ENCODE measurements around the gene TFF1. TPM values are rescaled to one million over a fixed set of nuclear protein-coding genes. Genes with fewer than 3 reads are reported as not detected.

Gene TFF1
- total RNA-seq (2012; rRNA removed) (not detected in 2 replicates), polyA plus RNA-seq (2012; rRNA removed) (not detected in 2 replicates), Bru-seq, nascent RNA (percentile 30 among the genes with signal in this experiment), BruChase-seq, experiment 1, labeled RNA remaining after a 6-hour chase (percentile 27 among the genes with signal in this experiment), BruChase-seq, experiment 2, labeled RNA remaining after a 2-hour chase (percentile 28 among the genes with signal in this experiment)
- not detected in 2 replicates for polyA plus RNA-seq (2012; cell fraction: cytosol; rRNA removed)
- not detected in 2 replicates for polyA plus RNA-seq (2012; cell fraction: nucleus; rRNA removed; ENCODE audit: low replicate concordance)
- long read RNA-seq: 0 reads

GRCh38 chr21:42366292-42367010, at the start of gene TFF1:
Gene TFF1, minus strand, starts transcription at chr21:42366535. Its CDS starts 40 bp downstream, at chr21:42366495.
- CTCF ChIA-PET: interaction anchor here (0.7 to 0.8 kb wide), 2 partner anchors 9 to 15 kb away, joined by 3 read pairs; no protein-coding TSS in a partner anchor
- no peak for ATAC-seq (ENCODE audit: low read depth)

More at GRCh38 chr21:42366292-42367010, at the start of gene TFF1:
- no peak within 1 kb of the TSS for H2BK20ac ChIP-seq (ENCODE audit: low read depth, low read length)
- H3K56ac ChIP-seq (ENCODE audit: extremely low read depth, insufficient read depth, low read length): no peak within 1 kb of the TSS
- 76% methylated on average over 10 of the region's 19 CpGs; no CpG with 5 or more reads in 1 of the 2 experiments for WGBS, 2 experiments (ENCODE audit: extremely low coverage in 2 of 2, insufficient read length in 1 of 2)
- peaks cover 15% of the 10 kb centered on the region; the same call in 1 of the 2 replicates for H3K27me3 ChIP-seq (ENCODE audit: control insufficient read depth, insufficient read depth, low read length)
- H3K9ac ChIP-seq (ENCODE audit: low read depth, low read length): no peak within 1 kb of the TSS
- peak; percentile 10 for DNase-seq
- H4K5ac ChIP-seq (ENCODE audit: low read depth, low read length): no peak within 1 kb of the TSS
- no peaks in the 10 kb centered on the region for H3K79me1 ChIP-seq (ENCODE audit: low read depth in 1 of 2, low read length in 2 of 2)
- intact Hi-C loops (cut with micrococcal nuclease): no loop called here
- TF ChIP-seq CHD1 (IDR thresholded peaks at IDR 0.05; ENCODE audit: low read depth, low read length) (no peak), BHLHE40 (IDR thresholded peaks at IDR 0.05; ENCODE audit: low read depth, low read length) (no peak)
- no peak within 1 kb of the TSS for H3K18ac ChIP-seq (ENCODE audit: low read depth, low read length)
- no peaks in the 10 kb centered on the region for H3K9me3 ChIP-seq (ENCODE audit: control insufficient read depth, insufficient read depth, low read length)
- no peaks in the 10 kb centered on the region for H3K4me1 ChIP-seq (ENCODE audit: control insufficient read depth, insufficient read depth, low read length)
- no peak within 1 kb of the TSS for H3K23ac ChIP-seq (ENCODE audit: low read depth, low read length)
- dilution Hi-C loops (cut with HindIII; ENCODE audit: low sequenced_read_pairs, unreplicated experiment): no loop called here
- H2AFZ ChIP-seq (replicated peaks; ENCODE audit: low read length, poor library complexity): no peak within 1 kb of the TSS
- no peak within 1 kb of the TSS for H3K14ac ChIP-seq (replicated peaks; ENCODE audit: low read depth, low read length)
- no peak within 1 kb of the TSS for H3K4me3 ChIP-seq (ENCODE audit: insufficient read depth, low read depth, low read length)
- H3K4me2 ChIP-seq (ENCODE audit: low read depth, low read length): no peak within 1 kb of the TSS
- no peak within 1 kb of the TSS for H3K27ac ChIP-seq (ENCODE audit: insufficient read depth, low read length)
- no peak within 1 kb of the TSS for H2BK15ac ChIP-seq (ENCODE audit: low read depth, low read length)
- H2AK9ac ChIP-seq (replicated peaks; ENCODE audit: low read depth, low read length, poor library complexity): no peak within 1 kb of the TSS
- no peak within 1 kb of the TSS for H2BK5ac ChIP-seq (ENCODE audit: low read depth, low read length, poor library complexity, severe bottlenecking)
- no peaks in the 10 kb centered on the region for H3K36me3 ChIP-seq (ENCODE audit: control insufficient read depth, insufficient read depth, low read length)
- H4K91ac ChIP-seq (ENCODE audit: insufficient read depth, low read depth, low read length): no peak within 1 kb of the TSS
- no peak within 1 kb of the TSS for H2BK120ac ChIP-seq (ENCODE audit: low read depth, low read length)
- in situ Hi-C loops (cut with MboI; ENCODE audit: low sequenced_read_pairs): no loop called here
- H3K4ac ChIP-seq (ENCODE audit: low read depth, low read length): no peak within 1 kb of the TSS
- BruUV-seq (replicated peaks): no TSS peak
- H2AK5ac ChIP-seq (ENCODE audit: low read depth, low read length): no peak within 1 kb of the TSS
- no peak within 1 kb of the TSS for H4K8ac ChIP-seq (ENCODE audit: low read depth in 2 of 2, low read length in 2 of 2)
- POLR2A ChIA-PET (ENCODE audit: unreplicated experiment): no interaction called here
- H3K9me1 ChIP-seq (ENCODE audit: insufficient read depth, low read length): no peaks in the 10 kb centered on the region
- no peaks in the 10 kb centered on the region for H4K20me1 ChIP-seq (ENCODE audit: insufficient read depth, low read length)
